Naive thymus-derived CD4-positive, alpha-beta T cell (primary cell): ENCODE measurements around the gene PTMA. TPM values are rescaled to one million over a fixed set of nuclear protein-coding genes. Genes with fewer than 3 reads are reported as not detected.

ENCODE experiments used
- ATAC-seq: fragments of 150-1000 bp; cut with Tn5 transposase; 2 replicates; pipeline ENCODE4 v1.10.0; 2021; ENCODE audit warnings: mild to moderate bottlenecking, moderate library complexity
- CTCF ChIA-PET: fragments of 350-600 bp; sonication (Branson Sonifier 250); formaldehyde crosslinking; loops from one replicate; lab custom pipeline; 2021; ENCODE audit warnings: antibody characterized with exemption; lab: Charles Lee
- POLR2A ChIA-PET: fragments of 350-600 bp; sonication (Branson Sonifier 250); formaldehyde crosslinking; loops from one replicate; lab custom pipeline; 2021; ENCODE audit warnings: antibody characterized with exemption, inconsistent platforms; lab: Charles Lee
- DNase-seq, 9 donors: peaks; one replicate each; pipeline versions ENCODE4 v3.0.0 to v3.0.0-alpha.2; 2020 to 2022; ENCODE audit warnings: mixed read lengths in 1 of 9
- H3K27ac ChIP-seq: one replicate; pipeline ENCODE4 v1.7.0; 2013; ENCODE audit warnings: mild to moderate bottlenecking, low read depth, low read length, moderate library complexity
- H3K27me3 ChIP-seq, 2 donors: one replicate each; pipeline ENCODE4 v1.7.0; 2013; ENCODE audit warnings: low read length in 2 of 2, mild to moderate bottlenecking in 2 of 2, moderate library complexity in 2 of 2; ENCODE audit not compliant: control insufficient read depth in 2 of 2, insufficient read depth in 2 of 2
- H3K36me3 ChIP-seq, 3 experiments: 1 replicate in 2 of 3; 2 replicates in 1 of 3; pipeline ENCODE4 v1.7.0; 2013; ENCODE audit warnings: low read length in 3 of 3, mild to moderate bottlenecking in 3 of 3, moderate library complexity in 1 of 3; ENCODE audit not compliant: insufficient read depth in 3 of 3, control insufficient read depth in 2 of 3
- H3K4me1 ChIP-seq, 2 donors: one replicate each; pipeline ENCODE4 v1.7.0; 2013; ENCODE audit warnings: low read length in 2 of 2, mild to moderate bottlenecking in 2 of 2, moderate library complexity in 1 of 2; ENCODE audit not compliant: control insufficient read depth in 2 of 2, insufficient read depth in 2 of 2
- H3K4me3 ChIP-seq: 2 replicates; pipeline ENCODE4 v1.7.0; 2013; ENCODE audit warnings: mild to moderate bottlenecking, low read length
- H3K9me3 ChIP-seq, 3 experiments: 1 replicate in 2 of 3; 2 replicates in 1 of 3; pipeline ENCODE4 v1.7.0; 2013; ENCODE audit warnings: low read length in 3 of 3; ENCODE audit not compliant: control insufficient read depth in 2 of 3
- H3K27ac Mint-ChIP-seq, 9 donors: one replicate each; pipeline ENCODE4 v1.8.0; 2020 to 2022; ENCODE audit warnings: mixed read lengths in 9 of 9, mild to moderate bottlenecking in 8 of 9, moderate library complexity in 5 of 9, inconsistent platforms in 2 of 9
- H3K27me3 Mint-ChIP-seq, 5 donors: one replicate each; pipeline ENCODE4 v1.8.0; 2021 to 2022; ENCODE audit warnings: mixed read lengths in 5 of 5, mild to moderate bottlenecking in 1 of 5
- H3K36me3 Mint-ChIP-seq, 5 donors: one replicate each; pipeline ENCODE4 v1.8.0; 2020 to 2022; ENCODE audit warnings: mixed read lengths in 5 of 5, mild to moderate bottlenecking in 3 of 5, inconsistent platforms in 1 of 5
- H3K4me1 Mint-ChIP-seq, 7 donors: one replicate each; pipeline ENCODE4 v1.8.0; 2020 to 2022; ENCODE audit warnings: mixed read lengths in 7 of 7, mild to moderate bottlenecking in 3 of 7, inconsistent platforms in 1 of 7
- H3K4me3 Mint-ChIP-seq, 10 donors: one replicate each; pipeline ENCODE4 v1.8.0; 2020 to 2022; ENCODE audit warnings: mild to moderate bottlenecking in 10 of 10, mixed read lengths in 10 of 10, moderate library complexity in 6 of 10, inconsistent platforms in 2 of 10
- H3K9me3 Mint-ChIP-seq, 11 donors: one replicate each; pipeline ENCODE4 v1.8.0; 2020 to 2022; ENCODE audit warnings: mixed read lengths in 11 of 11, mild to moderate bottlenecking in 4 of 11, inconsistent platforms in 1 of 11, moderate library complexity in 1 of 11
- intact Hi-C, 2 donors: fragments of 100-400 bp; cut with micrococcal nuclease; formaldehyde crosslinking; loops; one replicate each; pipeline ENCODE4 v1.15.1; 2023
- polyA plus RNA-seq, 2 donors: library from polyadenylated mRNA; unstranded; fragments of 300-500 nt; fragmentation: Illumina TruSeq; gene quantifications; one replicate each; pipeline ENCODE4 v1.2.3, GENCODE V29; 2021
- total RNA-seq, 6 experiments: library from RNA in 5 of 6; stranded (reverse) in 5 of 6; gene quantifications; 1 replicate in 5 of 6; 2 replicates in 1 of 6; pipeline ENCODE4 v1.2.3 and lab custom pipeline; 2021 to 2026

PTMA gene
- total and polyA plus RNA-seq, 7 experiments from 2014 or later, result 1,211 to 2,051 (median 1,324) TPM

DNA sequence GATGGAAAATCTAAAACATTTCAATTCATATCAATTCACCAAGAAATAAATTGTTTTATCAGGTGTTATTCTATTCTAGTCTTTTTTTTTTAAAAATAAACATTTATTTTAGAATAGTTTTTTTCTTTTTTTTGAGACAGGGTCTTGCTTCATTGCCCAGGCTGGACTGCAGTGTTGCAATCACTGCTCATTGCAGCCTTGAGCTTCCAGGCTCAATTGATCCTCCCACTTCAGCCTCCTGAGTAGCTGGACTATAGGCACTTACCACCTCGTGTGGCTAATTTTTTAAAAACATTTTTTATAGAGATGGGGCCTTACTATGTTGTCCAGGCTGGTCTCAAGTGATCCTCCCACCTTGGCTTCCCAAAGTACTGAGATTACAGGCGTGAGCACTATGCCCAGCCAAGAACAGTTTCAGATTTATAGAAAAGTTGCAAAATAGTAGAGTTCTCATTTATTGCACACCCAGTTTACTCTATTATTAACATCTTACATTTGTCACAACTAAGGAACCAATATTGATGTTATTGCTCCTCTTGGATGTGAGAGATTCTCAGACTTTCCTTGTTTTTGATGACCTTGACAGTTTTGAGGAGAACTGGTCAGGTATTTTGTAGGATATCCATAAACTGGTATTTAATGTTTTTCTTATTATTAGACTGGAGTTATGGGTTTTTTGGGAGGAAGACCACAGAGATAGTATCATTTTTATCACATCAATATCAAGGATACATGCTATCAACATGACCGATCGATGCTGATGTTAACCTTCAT is 42.9 kb downstream of the PTMA start:
- Histone ChIP-seq H3K4me3 (no peak overlapping the region), H3K27ac (no peak overlapping the region), H3K27me3 (no peaks in the 10 kb centered on the region), H3K4me1 (no peaks in the 10 kb centered on the region), H3K9me3 (no peaks in the 10 kb centered on the region), H3K36me3 (no peaks in the 10 kb centered on the region)
- Mint-ChIP-seq H3K36me3 (peaks cover 0 to 7% (median 2%) of the 10 kb centered on the region in 5 donors), H3K9me3 (no peaks in the 10 kb centered on the region), H3K4me1 (peaks cover 0 to 5% (median 0%) of the 10 kb centered on the region in 7 donors), H3K27ac (no peak overlapping the region), H3K27me3 (no peaks in the 10 kb centered on the region), H3K4me3 (no peak overlapping the region)
- intact Hi-C loops, result no loop called here
- no peak for ATAC-seq
- POLR2A ChIA-PET, result no interaction called here
- DNase-seq, result no peak
- CTCF ChIA-PET, result no interaction called here

DNA sequence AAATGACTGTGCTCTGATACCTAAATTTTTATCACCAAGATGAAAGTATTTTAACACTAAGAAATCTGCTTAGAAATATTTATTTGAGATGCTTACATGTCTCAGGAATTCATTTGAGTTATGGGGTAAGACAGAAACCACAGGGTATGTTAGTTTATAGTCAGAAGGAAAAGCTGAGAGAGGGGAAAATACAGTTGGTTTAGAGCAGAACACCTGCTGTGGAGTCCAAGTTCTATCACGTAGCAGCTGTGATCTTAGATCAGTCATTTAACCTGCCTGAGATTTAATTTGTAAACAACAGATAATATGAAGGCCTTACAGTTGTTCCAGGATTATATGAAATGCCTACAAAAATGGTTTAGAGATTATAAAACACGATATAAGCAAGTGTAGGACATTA is 43.7 kb downstream of the PTMA start:
- CTCF ChIA-PET, result no interaction called here
- peaks cover 0 to 5% (median 0%) of the 10 kb centered on the region in 7 donors for H3K4me1 Mint-ChIP-seq
- ATAC-seq, result no peak

DNA sequence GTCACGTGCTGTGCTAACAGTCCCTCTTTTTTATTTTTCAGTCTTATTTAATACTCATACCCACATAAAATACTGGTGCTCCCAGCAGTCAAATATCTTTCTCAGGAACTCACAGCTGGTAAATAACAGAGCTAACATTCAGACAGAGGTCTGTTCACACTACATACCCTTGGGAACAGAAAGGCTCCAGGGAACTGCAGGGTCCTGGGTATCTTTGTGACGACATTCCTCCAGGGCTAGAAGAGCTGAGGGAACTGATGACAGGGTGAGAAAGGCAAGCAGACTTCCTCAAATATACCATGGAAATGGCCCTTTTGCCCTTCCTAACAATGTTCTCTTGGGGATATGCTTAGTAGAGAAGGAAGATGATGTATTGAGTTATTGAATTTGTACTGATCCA is 53.4 kb downstream of the PTMA start:
- ChIA-PET CTCF (interaction anchor here (0.6 to 1.0 kb wide), 2 partner anchors 10 to 18 kb away, joined by 3 read pairs; no protein-coding TSS in a partner anchor), POLR2A (interaction anchor here (0.6 to 0.7 kb wide), 2 partner anchors 16 to 55 kb away, joined by 3 to 4 read pairs; no protein-coding TSS in a partner anchor)
- H3K36me3 ChIP-seq, result no peaks in the 10 kb centered on the region
- no peaks in the 10 kb centered on the region for H3K27me3 Mint-ChIP-seq
- H3K4me3 ChIP-seq, result no peak overlapping the region
- ATAC-seq (no peak), DNase-seq (no peak)
- no peaks in the 10 kb centered on the region for H3K36me3 Mint-ChIP-seq
- H3K27ac Mint-ChIP-seq, result no peak overlapping the region
- H3K9me3 Mint-ChIP-seq, result no peaks in the 10 kb centered on the region
- no peak overlapping the region for H3K27ac ChIP-seq
- H3K4me1 ChIP-seq, result peaks cover 0 to 8% of the 10 kb centered on the region in 2 donors
- no peaks in the 10 kb centered on the region for H3K27me3 ChIP-seq
- H3K4me1 Mint-ChIP-seq, result peaks cover 9 to 23% (median 20%) of the 10 kb centered on the region in 7 donors
- H3K4me3 Mint-ChIP-seq, result no peak overlapping the region
- intact Hi-C loops, result no loop called here
- no peaks in the 10 kb centered on the region for H3K9me3 ChIP-seq

More for the DNA sequence above, 43.7 kb downstream of the PTMA start:
- DNase-seq, result no peak
- H3K27me3 ChIP-seq, result no peaks in the 10 kb centered on the region
- H3K4me1 ChIP-seq, result no peaks in the 10 kb centered on the region
- no peaks in the 10 kb centered on the region for H3K9me3 Mint-ChIP-seq
- no peak overlapping the region for H3K27ac Mint-ChIP-seq
- no peak overlapping the region for H3K27ac ChIP-seq
- no peaks in the 10 kb centered on the region for H3K27me3 Mint-ChIP-seq
- H3K4me3 ChIP-seq, result no peak overlapping the region
- H3K36me3 ChIP-seq, result no peaks in the 10 kb centered on the region
- POLR2A ChIA-PET, result no interaction called here
- no peak overlapping the region for H3K4me3 Mint-ChIP-seq
- H3K36me3 Mint-ChIP-seq, result peaks cover 0 to 7% (median 2%) of the 10 kb centered on the region in 5 donors
- H3K9me3 ChIP-seq, result no peaks in the 10 kb centered on the region
- intact Hi-C loops, result no loop called here

Other genes starting within 250 kb of the PTMA start
- gene NCL, start 244.0 kb upstream of the PTMA start, total RNA-seq, result 100 to 1,000 TPM; 411 to 647 (median 426) TPM
- gene NCL, start 244.0 kb upstream of the PTMA start, polyA plus RNA-seq, result 100 to 1,000 TPM; 470 to 662 TPM
- 1 to 10 TPM in 2 of 5 experiments, under 1 TPM in 1, not detected in 2; 0.72 to 7.0 (median 1.4) TPM for gene NMUR1, start 178.1 kb upstream of the PTMA start, total RNA-seq
- not detected for gene NMUR1, start 178.1 kb upstream of the PTMA start, polyA plus RNA-seq
- gene TEX44, start 115.7 kb upstream of the PTMA start, total RNA-seq, result not detected
- not detected for gene TEX44, start 115.7 kb upstream of the PTMA start, polyA plus RNA-seq
- 10 to 100 TPM; 14.3 to 35.7 (median 25.2) TPM for gene PDE6D, start 72.8 kb downstream of the PTMA start, total RNA-seq
- 10 to 100 TPM; 52.1 to 55.3 TPM for gene PDE6D, start 72.8 kb downstream of the PTMA start, polyA plus RNA-seq
- 10 to 100 TPM; 33.4 to 60.6 (median 50.6) TPM for gene COPS7B, start 77.9 kb downstream of the PTMA start, total RNA-seq
- 10 to 100 TPM; 38.8 to 42.9 TPM for gene COPS7B, start 77.9 kb downstream of the PTMA start, polyA plus RNA-seq
- under 1 TPM in 1 of 5 experiments, not detected in 4; 0.58 TPM for gene NPPC, start 217.9 kb downstream of the PTMA start, total RNA-seq
- not detected for gene NPPC, start 217.9 kb downstream of the PTMA start, polyA plus RNA-seq